ENCODE results near the gene GEMIN2.

The GEMIN2 gene

GRCh38 chr14:39071096-39071495, 43.0 kb upstream of the GEMIN2 start:
- Histone ChIP-seq H4K20me1 (ENCODE audit: insufficient read depth, low read length) (no peaks in the 10 kb centered on the region), H3K4me3 (ENCODE audit: low read depth, low read length, poor library complexity, severe bottlenecking) (no peak overlapping the region), H3K79me2 (ENCODE audit: insufficient read depth, low read length) (no peaks in the 10 kb centered on the region), H2AFZ (ENCODE audit: low read length) (no peak overlapping the region), H3K27me3 (ENCODE audit: insufficient read depth, low read length) (no peaks in the 10 kb centered on the region), H3K27ac (ENCODE audit: low read depth, low read length, poor library complexity, severe bottlenecking) (no peak overlapping the region), H3K9ac (ENCODE audit: low read length) (no peak overlapping the region), H3K9me3 (ENCODE audit: low read length) (no peaks in the 10 kb centered on the region), H3K4me2 (ENCODE audit: low read length) (no peak overlapping the region), H3F3A (ENCODE audit: insufficient read depth, low read length) (no peaks in the 10 kb centered on the region), H3K9me2 (ENCODE audit: low read depth, low read length) (no peaks in the 10 kb centered on the region), H3K4me1 (ENCODE audit: insufficient read depth, low read length, severe bottlenecking) (no peaks in the 10 kb centered on the region), H3K36me3 (ENCODE audit: insufficient read depth, low read length) (peaks cover 37% of the 10 kb centered on the region)
- no peak for TF ChIP-seq EZH2 (IDR thresholded peaks at IDR 0.05; ENCODE audit: borderline replicate concordance, low read length)
- TF ChIP-seq, protein P1, sequence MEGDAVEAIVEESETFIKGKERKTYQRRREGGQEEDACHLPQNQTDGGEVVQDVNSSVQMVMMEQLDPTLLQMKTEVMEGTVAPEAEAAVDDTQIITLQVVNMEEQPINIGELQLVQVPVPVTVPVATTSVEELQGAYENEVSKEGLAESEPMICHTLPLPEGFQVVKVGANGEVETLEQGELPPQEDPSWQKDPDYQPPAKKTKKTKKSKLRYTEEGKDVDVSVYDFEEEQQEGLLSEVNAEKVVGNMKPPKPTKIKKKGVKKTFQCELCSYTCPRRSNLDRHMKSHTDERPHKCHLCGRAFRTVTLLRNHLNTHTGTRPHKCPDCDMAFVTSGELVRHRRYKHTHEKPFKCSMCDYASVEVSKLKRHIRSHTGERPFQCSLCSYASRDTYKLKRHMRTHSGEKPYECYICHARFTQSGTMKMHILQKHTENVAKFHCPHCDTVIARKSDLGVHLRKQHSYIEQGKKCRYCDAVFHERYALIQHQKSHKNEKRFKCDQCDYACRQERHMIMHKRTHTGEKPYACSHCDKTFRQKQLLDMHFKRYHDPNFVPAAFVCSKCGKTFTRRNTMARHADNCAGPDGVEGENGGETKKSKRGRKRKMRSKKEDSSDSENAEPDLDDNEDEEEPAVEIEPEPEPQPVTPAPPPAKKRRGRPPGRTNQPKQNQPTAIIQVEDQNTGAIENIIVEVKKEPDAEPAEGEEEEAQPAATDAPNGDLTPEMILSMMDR (IDR thresholded peaks at IDR 0.05; ENCODE audit: low read length): no peak

DNA sequence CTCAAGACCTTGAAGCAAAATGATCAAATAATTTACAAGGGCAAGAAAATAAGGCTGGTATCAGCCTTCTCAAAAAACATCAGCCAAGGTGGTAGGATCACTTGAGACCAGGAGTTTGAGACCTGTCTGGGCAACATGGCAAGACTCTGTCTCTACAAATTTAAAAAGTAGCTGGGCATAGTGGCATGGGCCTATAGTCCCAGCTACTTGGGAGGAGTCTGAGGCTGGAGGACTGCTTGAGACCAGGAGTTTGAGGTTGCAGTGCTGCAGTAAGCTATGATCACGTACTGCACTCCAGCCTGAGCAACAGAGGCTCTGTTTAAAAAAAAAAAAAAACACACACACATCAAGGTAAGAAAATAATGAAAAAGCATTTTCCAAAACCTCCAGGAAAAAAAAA, 33.2 kb upstream of the GEMIN2 start:
- Histone ChIP-seq H3K36me3 (ENCODE audit: insufficient read depth, low read length) (peaks cover 26% of the 10 kb centered on the region), H3K9me2 (ENCODE audit: low read depth, low read length) (no peaks in the 10 kb centered on the region)

DNA sequence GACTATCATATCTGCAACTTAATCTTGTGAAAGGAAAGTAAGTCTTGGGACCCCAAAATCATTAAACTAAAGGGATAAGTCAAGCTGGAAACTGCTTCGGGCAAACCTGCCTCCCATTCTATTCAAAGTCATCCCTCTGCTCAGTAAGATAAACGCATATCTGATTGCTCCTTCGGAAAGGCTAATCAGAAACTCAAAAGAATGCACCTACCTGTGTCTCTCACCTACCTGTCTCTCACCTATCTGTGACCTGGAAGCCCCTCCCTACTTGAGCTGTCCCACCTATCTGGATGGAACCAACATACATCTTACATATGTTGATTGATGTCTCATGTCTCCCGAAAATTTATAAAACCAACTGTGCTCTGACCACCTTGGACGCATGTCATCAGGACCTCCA, 31.0 kb upstream of the GEMIN2 start:
- no peak for TF ChIP-seq EZH2 (IDR thresholded peaks at IDR 0.05; ENCODE audit: borderline replicate concordance, low read length)
- TF ChIP-seq, protein P1 (IDR thresholded peaks at IDR 0.05; ENCODE audit: low read length): no peak
- Histone ChIP-seq H3K79me2 (ENCODE audit: insufficient read depth, low read length) (no peaks in the 10 kb centered on the region), H3K4me2 (ENCODE audit: low read length) (no peak overlapping the region), H3K36me3 (ENCODE audit: insufficient read depth, low read length) (peaks cover 47% of the 10 kb centered on the region), H3K27ac (ENCODE audit: low read depth, low read length, poor library complexity, severe bottlenecking) (no peak overlapping the region), H3F3A (ENCODE audit: insufficient read depth, low read length) (no peaks in the 10 kb centered on the region), H3K9ac (ENCODE audit: low read length) (no peak overlapping the region), H2AFZ (ENCODE audit: low read length) (no peak overlapping the region), H3K4me1 (ENCODE audit: insufficient read depth, low read length, severe bottlenecking) (no peaks in the 10 kb centered on the region), H3K9me3 (ENCODE audit: low read length) (no peaks in the 10 kb centered on the region), H3K27me3 (ENCODE audit: insufficient read depth, low read length) (no peaks in the 10 kb centered on the region), H3K4me3 (ENCODE audit: low read depth, low read length, poor library complexity, severe bottlenecking) (no peak overlapping the region), H4K20me1 (ENCODE audit: insufficient read depth, low read length) (no peaks in the 10 kb centered on the region), H3K9me2 (ENCODE audit: low read depth, low read length) (no peaks in the 10 kb centered on the region)

More for the DNA sequence above, 33.2 kb upstream of the GEMIN2 start:
- Histone ChIP-seq H3K4me1 (ENCODE audit: insufficient read depth, low read length, severe bottlenecking) (no peaks in the 10 kb centered on the region), H3K9ac (ENCODE audit: low read length) (no peak overlapping the region), H3K79me2 (ENCODE audit: insufficient read depth, low read length) (no peaks in the 10 kb centered on the region), H3F3A (ENCODE audit: insufficient read depth, low read length) (no peaks in the 10 kb centered on the region), H3K27ac (ENCODE audit: low read depth, low read length, poor library complexity, severe bottlenecking) (no peak overlapping the region), H3K27me3 (ENCODE audit: insufficient read depth, low read length) (no peaks in the 10 kb centered on the region), H2AFZ (ENCODE audit: low read length) (no peak overlapping the region), H4K20me1 (ENCODE audit: insufficient read depth, low read length) (no peaks in the 10 kb centered on the region), H3K4me2 (ENCODE audit: low read length) (no peak overlapping the region), H3K9me3 (ENCODE audit: low read length) (no peaks in the 10 kb centered on the region), H3K4me3 (ENCODE audit: low read depth, low read length, poor library complexity, severe bottlenecking) (no peak overlapping the region)
- TF ChIP-seq, protein P1 (IDR thresholded peaks at IDR 0.05; ENCODE audit: low read length): no peak
- TF ChIP-seq EZH2 (IDR thresholded peaks at IDR 0.05; ENCODE audit: borderline replicate concordance, low read length): no peak

All from OCI-LY1 (cell line).